Body of pancreas (tissue), 4 donors: ENCODE results near the gene NEO1. TPM values are rescaled to one million over a fixed set of nuclear protein-coding genes. Genes with fewer than 3 reads are reported as not detected.

Experiments
- ATAC-seq: fragments of 150-250 bp; one replicate; pipeline ENCODE4 v1.9.1; 2016
- DNase-seq, 4 donors: peaks; one replicate each; pipeline ENCODE4 v3.0.0-alpha.2; 2019
- H3K27ac ChIP-seq, 4 donors: fragments of 200-600 bp; sonication (generic); 1 replicate in 3 of 4; 2 replicates in 1 of 4; pipeline versions ENCODE4 v1.5.1 to v1.6.1; 2016 to 2019; ENCODE audit warnings: mild to moderate bottlenecking in 1 of 4, mixed read lengths in 1 of 4, moderate library complexity in 1 of 4
- H3K27me3 ChIP-seq, 2 donors: fragments of 200-600 bp; sonication (generic); one replicate each; pipeline ENCODE4 v1.6.0; 2016; ENCODE audit warnings: mild to moderate bottlenecking in 1 of 2
- H3K36me3 ChIP-seq, 2 donors: fragments of 200-600 bp; sonication (generic); replicated peaks in 1 of 2; 2 replicates each; pipeline ENCODE4 v1.5.1; 2016; ENCODE audit warnings: low read depth in 2 of 2; ENCODE audit not compliant: insufficient read depth in 1 of 2
- H3K4me1 ChIP-seq: fragments of 200-600 bp; sonication (generic); one replicate; pipeline ENCODE4 v1.6.0; 2016
- H3K4me3 ChIP-seq, 2 donors: fragments of 200-600 bp; sonication (generic); 1 replicate in 1 of 2; 2 replicates in 1 of 2; pipeline ENCODE4 v1.5.1; 2016 to 2019
- H3K9me3 ChIP-seq, 3 donors: fragments of 200-600 bp; sonication (generic); 1 replicate in 2 of 3; 2 replicates in 1 of 3; pipeline ENCODE4 v1.5.1; 2016
- POLR2A ChIP-seq, 3 donors: fragments of 450-650 bp; IDR thresholded peaks; one replicate each; pipeline ENCODE4 v1.6.1; 2016; ENCODE audit warnings: antibody characterized with exemption in 3 of 3, mild to moderate bottlenecking in 2 of 3
- WGBS, 2 donors: methylation state at CpG; one replicate each; pipeline ENCODE4 v1.1.5; 2017; 5-methylcytosine and 5-hydroxymethylcytosine counted together
- intact Hi-C: fragments of 100-400 bp; cut with DNase I; formaldehyde crosslinking; loops from one replicate; pipeline ENCODE4 v1.15.1; 2023
- total RNA-seq, 2 donors: library from RNA; depleted of rRNA; stranded (reverse); fragments of >200 nt; gene quantifications; one replicate each; pipeline ENCODE4 v1.1.0, GENCODE V29; 2016
- TF ChIP-seq, protein P1 (sequence below), 7 experiments: fragments of 450-650 bp in 4 of 7; fragments of 200-600 bp in 3 of 7; sonication (generic) in 3 of 7; IDR thresholded peaks; one replicate each; pipeline ENCODE4 v1.5.1; 2016 to 2019; ENCODE audit warnings: antibody characterized with exemption in 7 of 7

NEO1 gene
- total RNA-seq, 2 donors from 2014 or later: 18.2 to 29.7 TPM

GRCh38 chr15:73334086-73334485 lies 281.8 kb downstream of the NEO1 start:
- TF ChIP-seq, protein P1, sequence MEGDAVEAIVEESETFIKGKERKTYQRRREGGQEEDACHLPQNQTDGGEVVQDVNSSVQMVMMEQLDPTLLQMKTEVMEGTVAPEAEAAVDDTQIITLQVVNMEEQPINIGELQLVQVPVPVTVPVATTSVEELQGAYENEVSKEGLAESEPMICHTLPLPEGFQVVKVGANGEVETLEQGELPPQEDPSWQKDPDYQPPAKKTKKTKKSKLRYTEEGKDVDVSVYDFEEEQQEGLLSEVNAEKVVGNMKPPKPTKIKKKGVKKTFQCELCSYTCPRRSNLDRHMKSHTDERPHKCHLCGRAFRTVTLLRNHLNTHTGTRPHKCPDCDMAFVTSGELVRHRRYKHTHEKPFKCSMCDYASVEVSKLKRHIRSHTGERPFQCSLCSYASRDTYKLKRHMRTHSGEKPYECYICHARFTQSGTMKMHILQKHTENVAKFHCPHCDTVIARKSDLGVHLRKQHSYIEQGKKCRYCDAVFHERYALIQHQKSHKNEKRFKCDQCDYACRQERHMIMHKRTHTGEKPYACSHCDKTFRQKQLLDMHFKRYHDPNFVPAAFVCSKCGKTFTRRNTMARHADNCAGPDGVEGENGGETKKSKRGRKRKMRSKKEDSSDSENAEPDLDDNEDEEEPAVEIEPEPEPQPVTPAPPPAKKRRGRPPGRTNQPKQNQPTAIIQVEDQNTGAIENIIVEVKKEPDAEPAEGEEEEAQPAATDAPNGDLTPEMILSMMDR (IDR thresholded peaks at IDR 0.05): no peak
- no peak for TF ChIP-seq POLR2A (IDR thresholded peaks at IDR 0.05)
- H3K27ac ChIP-seq: no peak overlapping the region
- 76 to 93% methylated on average over 3 to 6 of the region's 6 CpGs for WGBS, 2 donors
- no peaks in the 10 kb centered on the region for H3K4me1 ChIP-seq
- intact Hi-C loops: no loop called here
- DNase-seq (no peak), ATAC-seq (no peak)
- H3K36me3 ChIP-seq: no peaks in the 10 kb centered on the region
- H3K27me3 ChIP-seq: no peaks in the 10 kb centered on the region
- H3K4me3 ChIP-seq: no peak overlapping the region
- no peaks in the 10 kb centered on the region for H3K9me3 ChIP-seq

DNA sequence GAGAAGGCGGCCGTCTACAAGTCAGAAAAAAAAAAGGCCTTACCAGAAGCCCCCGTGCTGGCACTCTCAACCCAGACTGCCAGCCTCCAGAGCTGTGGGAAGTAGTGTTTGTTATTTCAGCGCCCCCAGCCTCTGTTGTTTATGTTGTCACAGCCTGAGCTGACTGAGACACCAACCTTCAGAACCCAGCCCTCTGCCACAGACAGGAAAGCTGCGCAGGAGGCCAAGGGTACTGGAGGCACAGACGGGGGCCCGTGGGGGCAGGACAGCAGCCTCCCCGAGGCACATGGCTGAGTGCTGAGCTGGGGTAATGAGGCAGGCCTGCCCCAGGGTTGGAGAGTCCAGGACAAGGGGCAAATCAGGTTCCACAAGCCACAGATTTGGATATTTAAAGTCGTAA lies 282.8 kb downstream of the NEO1 start:
- no peak overlapping the region for H3K4me3 ChIP-seq
- H3K4me1 ChIP-seq: no peaks in the 10 kb centered on the region
- TF ChIP-seq, protein P1 (IDR thresholded peaks at IDR 0.05): no peak
- TF ChIP-seq POLR2A (IDR thresholded peaks at IDR 0.05): no peak
- no peaks in the 10 kb centered on the region for H3K36me3 ChIP-seq
- H3K27ac ChIP-seq: no peak overlapping the region
- intact Hi-C loops: no loop called here
- ATAC-seq (no peak), DNase-seq (no peak)
- 66 to 67% methylated on average over 9 of the region's 9 CpGs for WGBS, 2 donors
- no peaks in the 10 kb centered on the region for H3K27me3 ChIP-seq
- H3K9me3 ChIP-seq: no peaks in the 10 kb centered on the region

DNA sequence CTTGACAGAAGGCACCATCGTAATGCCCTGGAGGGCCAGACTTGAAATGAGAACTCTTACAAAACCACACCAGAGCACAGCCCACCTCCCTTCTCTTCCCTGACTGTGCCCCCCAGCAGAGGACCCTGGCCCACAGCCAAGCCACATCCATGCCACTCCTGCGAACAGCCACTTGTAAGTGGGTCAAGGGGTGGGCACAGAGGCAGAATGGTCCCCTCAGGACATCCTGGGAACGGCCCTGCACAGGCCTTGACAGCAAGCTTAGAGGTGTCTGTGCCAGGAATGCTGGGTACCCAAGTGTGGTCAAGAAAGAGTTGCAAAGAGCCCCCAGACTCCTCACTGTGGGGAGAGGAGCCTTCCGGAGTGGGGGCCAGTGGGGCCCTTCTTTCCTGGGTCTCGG lies 283.2 kb downstream of the NEO1 start:
- ATAC-seq: no peak
- TF ChIP-seq, protein P1 (IDR thresholded peaks at IDR 0.05): no peak
- no peak for TF ChIP-seq POLR2A (IDR thresholded peaks at IDR 0.05)
- Histone ChIP-seq H3K4me3 (no peak overlapping the region), H3K27ac (no peak overlapping the region), H3K36me3 (no peaks in the 10 kb centered on the region), H3K4me1 (no peaks in the 10 kb centered on the region), H3K9me3 (no peaks in the 10 kb centered on the region), H3K27me3 (no peaks in the 10 kb centered on the region)
- no peak for DNase-seq
- intact Hi-C loops: no loop called here
- WGBS, 2 donors: 78 to 79% methylated on average over 4 to 5 of the region's 5 CpGs

- Histone ChIP-seq H3K27me3 (no peaks in the 10 kb centered on the region), H3K9me3 (no peaks in the 10 kb centered on the region), H3K4me3 (no peak overlapping the region), H3K27ac (no peak overlapping the region), H3K36me3 (no peaks in the 10 kb centered on the region), H3K4me1 (no peaks in the 10 kb centered on the region)
- no peak for DNase-seq
- WGBS, 2 donors: 72 to 78% methylated on average over 7 of the region's 7 CpGs
- intact Hi-C loops: no loop called here
- ATAC-seq: no peak
- TF ChIP-seq POLR2A (IDR thresholded peaks at IDR 0.05): no peak
- TF ChIP-seq, protein P1 (IDR thresholded peaks at IDR 0.05): no peak
Observed at GRCh38 chr15:73336756-73337155, 284.5 kb downstream of the NEO1 start.

DNA sequence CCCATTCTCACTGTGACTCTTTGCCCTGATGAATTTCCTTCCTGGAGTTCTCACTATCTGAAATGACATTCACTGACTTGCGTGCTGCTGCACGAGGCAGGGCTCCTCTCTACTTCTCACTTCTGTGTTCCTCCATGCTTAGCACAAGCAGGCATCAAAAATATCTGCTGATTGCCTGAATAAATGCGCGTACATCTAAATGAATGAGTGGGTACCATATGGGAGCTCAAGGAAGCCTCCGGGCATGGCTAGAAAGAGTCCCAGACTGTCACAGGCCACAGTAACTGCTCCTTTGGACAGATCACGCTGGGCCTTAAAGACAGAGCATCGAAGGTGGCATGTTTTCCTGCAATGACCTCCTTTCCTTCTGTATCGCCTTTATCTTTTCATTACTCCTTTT lies 284.9 kb downstream of the NEO1 start:
- Histone ChIP-seq H3K27ac (no peak overlapping the region), H3K27me3 (no peaks in the 10 kb centered on the region), H3K4me3 (no peak overlapping the region), H3K9me3 (no peaks in the 10 kb centered on the region), H3K4me1 (no peaks in the 10 kb centered on the region), H3K36me3 (no peaks in the 10 kb centered on the region)
- intact Hi-C loops: no loop called here
- no peak for ATAC-seq
- TF ChIP-seq, protein P1 (IDR thresholded peaks at IDR 0.05): no peak
- TF ChIP-seq POLR2A (IDR thresholded peaks at IDR 0.05): no peak
- 68 to 74% methylated on average over 8 of the region's 8 CpGs for WGBS, 2 donors
- DNase-seq: no peak
